Sigmoid colon (tissue), 3 donors: Measurements from ENCODE around the gene PRKN.

ENCODE experiments used
- CTCF ChIP-seq, 4 experiments: fragments of 450-650 bp in 3 of 4; fragments of 200-600 bp in 1 of 4; IDR thresholded peaks; one replicate each; pipeline ENCODE4 v1.5.1; 2016 to 2019; ENCODE audit warnings: antibody characterized with exemption in 4 of 4, mild to moderate bottlenecking in 3 of 4, moderate library complexity in 2 of 4
- POLR2A ChIP-seq, 2 donors: fragments of 450-650 bp; IDR thresholded peaks; one replicate each; pipeline ENCODE4 v1.6.1; 2016; ENCODE audit warnings: antibody characterized with exemption in 2 of 2, mild to moderate bottlenecking in 2 of 2, moderate library complexity in 2 of 2

GRCh38 chr6:161694995-161695394, 1032.6 kb downstream of the PRKN start:
- TF ChIP-seq POLR2A (IDR thresholded peaks at IDR 0.05) (no peak), CTCF (IDR thresholded peaks at IDR 0.05) (peak in 3 of 4 experiments; percentile 8 to 47 (median 29))
